ENCODE measurements around the gene HNF4A.

HNF4A gene

DNA sequence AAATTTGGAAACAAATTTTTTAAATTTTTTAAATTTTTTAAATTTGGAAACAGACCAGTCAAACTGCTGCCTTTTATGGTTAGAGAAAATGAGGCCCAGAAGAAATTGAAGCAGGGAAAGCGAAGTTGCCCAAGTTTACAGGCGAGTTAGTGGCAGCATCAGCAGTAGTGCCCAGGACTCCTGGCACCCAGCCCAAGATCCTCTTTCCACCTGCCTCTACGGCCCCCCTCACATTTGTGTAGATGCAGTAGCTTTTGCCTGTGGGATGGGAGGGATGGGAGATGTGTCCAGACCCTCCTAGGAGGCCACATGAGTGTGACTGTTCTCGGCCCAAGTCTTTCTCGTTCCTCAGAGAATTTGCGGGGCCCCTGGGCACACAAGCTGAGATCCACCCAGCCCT, 49.8 kb downstream of the HNF4A start:
- DNase-seq = no peak

DNA sequence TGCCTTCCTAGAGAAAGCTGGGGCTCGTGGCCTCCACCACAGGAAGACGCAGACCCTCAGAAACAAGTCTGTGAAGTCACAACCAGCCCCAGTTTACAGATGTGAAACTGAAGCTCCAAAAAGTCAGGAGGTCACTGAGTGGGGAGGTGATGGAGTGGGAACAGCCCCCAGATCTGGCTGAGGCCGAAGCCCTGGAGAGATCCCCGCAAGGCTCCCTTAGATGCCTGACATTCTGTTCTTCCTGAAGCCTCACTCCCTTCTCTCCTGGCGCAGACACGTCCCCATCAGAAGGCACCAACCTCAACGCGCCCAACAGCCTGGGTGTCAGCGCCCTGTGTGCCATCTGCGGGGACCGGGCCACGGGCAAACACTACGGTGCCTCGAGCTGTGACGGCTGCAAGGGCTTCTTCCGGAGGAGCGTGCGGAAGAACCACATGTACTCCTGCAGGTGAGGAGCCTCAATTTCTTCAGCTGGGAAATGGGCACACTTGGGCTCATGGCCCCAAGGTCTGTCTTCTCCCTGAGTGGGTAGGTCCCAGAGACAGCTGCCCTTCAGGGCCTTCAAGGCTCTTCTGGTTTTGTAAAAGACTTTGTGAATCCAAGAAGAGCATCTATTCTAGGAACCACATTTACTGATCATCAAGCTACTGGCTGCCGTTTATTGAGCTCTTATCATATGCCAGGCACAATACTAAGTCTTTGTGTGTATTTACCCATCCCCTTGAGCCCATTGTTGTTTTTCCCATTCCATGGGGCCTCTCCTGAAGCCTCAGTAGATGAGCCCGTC, 50.5 kb downstream of the HNF4A start:
- DNase-seq = no peak

DNA sequence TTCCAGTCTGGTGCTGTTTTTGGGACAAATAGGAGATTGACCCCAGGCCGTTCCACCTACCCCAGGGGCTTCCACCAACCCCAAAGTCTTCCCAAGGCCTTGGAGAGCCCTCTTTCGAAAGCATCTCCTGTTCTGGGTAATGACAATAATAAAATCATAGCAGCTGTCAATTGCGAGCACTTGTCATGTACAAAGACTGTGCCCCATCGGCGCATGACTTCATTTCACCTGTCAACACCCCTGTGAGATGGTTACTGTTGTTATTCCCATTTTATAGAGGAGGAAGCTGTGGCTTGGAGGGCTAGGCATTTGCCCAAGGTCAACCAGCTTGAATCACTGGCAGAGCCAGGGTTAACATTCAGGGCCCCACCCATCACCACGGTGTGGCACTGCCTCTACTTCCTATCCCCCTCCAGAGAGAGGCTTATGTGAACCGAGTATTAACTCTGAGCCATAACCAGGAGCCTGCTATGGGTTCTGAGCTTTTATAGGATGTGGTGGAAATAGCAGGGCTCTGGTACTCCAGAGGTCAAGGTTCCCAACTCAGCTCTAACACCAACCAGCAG, 51.2 kb downstream of the HNF4A start:
- no peak for DNase-seq

DNA sequence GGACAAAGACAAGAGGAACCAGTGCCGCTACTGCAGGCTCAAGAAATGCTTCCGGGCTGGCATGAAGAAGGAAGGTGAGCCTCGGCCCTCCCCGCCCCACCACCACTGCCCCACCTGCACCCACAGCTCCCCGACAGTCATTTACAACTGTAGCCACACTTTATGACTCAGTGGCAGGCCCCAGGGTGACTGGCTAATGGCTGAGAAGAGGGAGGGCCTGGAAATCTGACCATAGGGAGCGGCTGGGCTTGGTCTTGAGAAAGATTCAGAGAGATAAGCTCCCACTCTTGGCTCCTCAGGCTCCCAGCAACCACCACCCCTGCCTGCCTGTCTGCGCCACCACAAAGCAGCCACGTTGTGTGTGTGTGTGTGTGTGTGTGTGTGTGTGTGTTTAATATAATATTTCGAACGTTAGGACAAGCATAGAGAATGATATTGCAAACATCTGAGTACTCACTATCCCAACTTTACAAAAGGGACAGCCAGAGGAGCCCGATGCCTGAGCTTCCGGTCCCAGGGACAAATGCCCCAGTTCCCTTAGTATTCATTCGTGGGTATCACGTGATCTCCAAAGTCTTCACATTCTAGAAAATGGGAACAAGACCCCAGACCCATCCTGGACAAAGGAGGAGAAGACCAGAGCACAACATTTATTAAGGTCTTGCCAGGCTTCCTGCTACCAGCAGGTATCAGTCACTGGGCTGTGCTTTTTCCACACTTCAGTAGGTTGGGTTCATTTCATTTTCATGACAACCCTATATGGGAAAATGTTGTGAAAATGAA, 52.1 kb downstream of the HNF4A start:
- no peak for DNase-seq

DNA sequence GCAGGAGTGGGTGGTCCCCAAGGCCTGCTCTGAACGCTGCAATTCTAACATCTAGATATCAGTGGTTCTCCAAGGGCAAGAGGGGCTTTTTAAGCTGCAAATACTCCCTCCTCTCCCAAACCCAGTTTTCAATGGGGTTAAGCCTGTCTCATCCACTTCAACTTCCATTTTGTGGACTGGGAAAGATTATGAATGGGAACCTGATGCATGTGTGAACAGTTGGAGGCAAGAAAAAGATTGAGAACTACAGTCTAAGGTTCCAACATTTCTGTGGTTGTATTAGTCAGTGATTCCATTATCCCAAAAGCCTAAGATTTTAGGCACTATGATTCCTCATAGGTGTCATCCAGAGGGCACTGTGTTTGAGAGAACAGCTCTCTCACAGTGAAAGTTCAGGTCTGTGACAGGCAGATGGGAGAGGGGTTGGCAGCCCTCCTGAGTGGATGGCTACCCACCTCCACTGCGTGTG, 53.7 kb downstream of the HNF4A start:
- no peak for DNase-seq

GRCh38 chr20:44410583-44411019, 55.1 kb downstream of the HNF4A start:
- DNase-seq = no peak

DNA sequence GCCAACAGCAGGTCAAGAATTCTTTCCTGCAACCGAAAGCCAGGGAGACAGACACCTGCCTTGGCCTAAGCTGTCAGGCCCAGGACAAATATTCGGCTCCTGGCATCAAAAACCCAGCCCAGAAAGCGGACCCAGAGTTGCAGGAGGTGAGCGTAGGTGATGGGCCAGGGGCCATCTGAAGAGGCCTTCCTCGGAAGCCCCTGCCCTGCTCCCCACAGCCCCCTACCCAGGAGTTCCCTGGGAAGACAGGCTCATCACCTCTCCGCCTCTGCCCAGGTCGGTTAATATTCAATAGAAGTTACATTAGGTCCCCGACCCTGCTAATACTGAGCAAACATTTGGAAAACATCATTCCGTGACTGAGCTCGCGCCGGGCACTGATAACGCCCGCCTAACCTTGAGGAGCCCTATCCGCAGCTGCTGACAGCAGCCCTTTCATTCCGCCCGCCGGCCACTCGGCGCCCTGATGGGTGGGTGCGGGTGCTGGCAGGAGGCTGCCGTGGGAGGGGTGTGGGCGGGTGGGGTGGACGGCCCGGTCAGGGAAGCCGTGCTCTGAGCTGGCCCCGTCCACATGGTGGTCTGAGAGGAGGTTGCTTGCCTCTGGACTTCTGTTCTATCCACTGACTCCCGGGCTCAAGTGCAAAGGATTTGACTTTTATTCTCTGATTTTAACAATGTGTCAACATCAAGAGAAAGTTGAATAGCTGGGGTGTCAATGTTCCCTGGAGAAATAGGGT, 55.7 kb downstream of the HNF4A start:
- no peak for DNase-seq

GRCh38 chr20:44411757-44412401, 56.4 kb downstream of the HNF4A start:
- no peak for DNase-seq

- no peak for DNase-seq
These were observed 57.1 kb downstream of the HNF4A start for GRCh38 chr20:44412402-44413144.

DNA sequence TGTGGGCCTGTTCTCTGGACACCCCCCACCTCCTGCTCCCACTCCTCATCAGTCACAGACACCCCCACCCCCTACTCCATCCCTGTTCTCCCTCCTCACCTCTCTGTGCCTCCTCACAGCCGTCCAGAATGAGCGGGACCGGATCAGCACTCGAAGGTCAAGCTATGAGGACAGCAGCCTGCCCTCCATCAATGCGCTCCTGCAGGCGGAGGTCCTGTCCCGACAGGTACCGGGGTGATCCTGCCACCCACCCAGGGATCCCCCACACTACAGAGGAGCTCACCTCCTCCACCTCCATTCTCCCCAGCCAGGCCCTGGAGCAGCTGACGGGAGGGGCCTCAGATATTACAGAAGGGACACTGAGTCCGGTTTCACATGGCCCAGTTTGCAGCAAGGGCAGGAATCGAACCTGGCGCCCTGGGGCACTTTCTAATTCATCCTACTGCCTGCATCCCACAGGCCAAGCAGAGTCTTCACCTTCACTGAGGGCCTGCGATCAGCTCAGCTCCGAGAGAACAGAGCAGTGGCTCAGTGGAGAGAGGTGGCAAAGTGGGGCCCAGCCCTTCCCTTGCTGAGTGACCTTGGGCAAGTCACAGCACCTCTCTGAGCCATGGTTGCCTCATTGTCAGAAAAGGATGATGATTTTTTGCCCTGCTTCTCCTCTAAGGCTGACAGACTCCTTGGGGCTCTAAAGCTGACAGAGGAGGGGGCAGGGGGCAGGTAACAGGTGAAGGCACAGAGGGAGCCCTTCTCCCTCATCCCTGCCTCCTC, 58.3 kb downstream of the HNF4A start:
- no peak for DNase-seq

GRCh38 chr20:44414346-44414714, 58.8 kb downstream of the HNF4A start:
- DNase-seq = no peak

DNA sequence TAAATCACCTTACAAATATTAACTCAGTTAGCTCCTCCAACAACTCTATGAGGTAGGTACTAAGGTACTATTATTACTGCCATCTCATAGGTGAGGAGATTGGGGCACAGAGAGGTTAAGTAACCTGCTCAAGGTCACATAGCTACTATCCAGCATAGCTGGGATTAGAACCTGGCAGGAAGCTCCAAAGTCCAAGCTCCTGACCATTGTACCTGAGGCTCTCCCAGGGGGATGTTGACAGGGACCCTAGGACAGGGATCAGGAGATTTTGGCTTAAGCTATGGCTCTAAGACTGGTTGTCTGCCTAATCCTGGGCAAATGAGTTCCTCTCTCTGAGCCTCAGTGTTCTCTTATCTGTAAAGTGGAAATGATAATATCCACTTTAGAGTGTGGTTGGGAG, 59.3 kb downstream of the HNF4A start:
- no peak for DNase-seq

DNA sequence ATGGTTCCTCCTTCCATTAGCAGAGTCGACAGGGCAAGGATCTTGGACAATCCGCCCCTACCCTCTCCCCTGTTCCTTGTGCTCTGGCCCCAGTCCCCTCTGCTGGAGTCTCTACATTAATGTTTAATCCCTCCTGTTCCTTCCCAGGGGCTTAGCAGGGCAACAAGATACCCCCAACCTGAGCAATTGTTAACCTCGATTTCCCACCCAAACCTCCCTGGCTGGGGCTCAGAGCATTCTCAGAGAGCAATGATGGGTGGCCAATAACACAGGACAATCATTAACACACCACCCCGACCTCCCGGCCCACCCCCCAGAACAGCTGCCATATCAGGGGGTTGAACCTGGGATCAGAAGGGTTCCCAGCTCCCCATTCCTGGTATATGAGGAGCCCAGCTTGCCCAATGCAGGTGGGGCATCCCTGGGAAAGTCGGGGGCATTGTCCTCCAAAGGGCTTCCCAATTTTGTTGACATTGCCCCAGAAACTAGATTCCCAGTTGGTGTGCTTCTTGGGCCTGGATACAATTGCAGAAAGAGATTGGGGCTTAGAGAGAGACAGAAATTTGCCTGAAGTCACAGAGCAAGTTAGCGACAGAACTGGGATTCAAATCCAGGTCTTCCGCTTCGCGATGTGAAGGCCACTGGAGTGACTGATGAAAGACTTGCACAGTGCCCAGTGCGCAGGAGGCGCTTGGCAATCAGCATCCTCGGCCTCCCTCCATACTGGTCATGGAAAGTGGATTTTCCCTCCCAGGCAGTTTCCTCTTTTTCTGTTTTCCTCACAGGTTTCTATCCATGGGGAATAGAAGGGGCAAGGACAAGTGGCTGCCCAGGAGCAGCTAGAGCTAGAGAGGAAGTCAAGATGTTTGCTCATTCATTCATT, 60.6 kb downstream of the HNF4A start:
- DNase-seq = no peak

DNA sequence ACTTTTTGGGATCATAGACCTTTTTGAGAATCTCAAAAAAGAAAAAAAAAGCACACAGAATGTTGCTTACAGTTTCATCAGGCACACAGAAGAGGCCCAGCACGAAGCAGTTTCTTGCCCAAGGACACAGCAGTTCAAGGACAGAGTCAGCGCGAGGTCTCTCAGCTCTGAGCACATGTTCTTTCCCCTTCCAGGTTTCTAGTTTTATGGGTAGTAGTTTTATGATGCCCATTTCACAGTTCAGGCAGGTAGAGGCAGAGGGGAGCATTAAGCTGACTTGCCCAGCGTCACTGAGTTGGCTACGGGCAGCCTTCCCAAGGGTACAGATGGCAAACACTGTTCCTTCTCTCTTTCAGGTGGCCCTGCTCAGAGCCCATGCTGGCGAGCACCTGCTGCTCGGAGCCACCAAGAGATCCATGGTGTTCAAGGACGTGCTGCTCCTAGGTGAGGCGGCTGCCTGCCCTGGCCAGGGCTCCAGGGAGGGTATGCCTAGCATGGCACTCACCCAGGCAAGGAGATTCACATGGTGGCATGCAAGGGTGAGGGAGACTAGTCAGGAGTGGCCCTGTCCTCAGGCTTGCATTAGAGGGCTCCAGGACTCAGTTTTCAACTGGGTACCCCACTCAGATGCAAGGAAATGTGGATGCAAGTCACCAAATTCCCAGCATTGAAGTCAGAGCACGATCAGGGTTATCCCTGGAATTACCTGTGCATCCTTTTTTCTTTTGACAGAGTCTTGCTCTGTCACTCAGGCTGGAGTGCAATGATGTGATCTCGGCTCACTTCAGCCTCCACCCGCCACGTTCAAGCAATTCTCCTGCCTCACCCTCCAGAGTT, 62.8 kb downstream of the HNF4A start:
- DNase-seq = no peak

DNA sequence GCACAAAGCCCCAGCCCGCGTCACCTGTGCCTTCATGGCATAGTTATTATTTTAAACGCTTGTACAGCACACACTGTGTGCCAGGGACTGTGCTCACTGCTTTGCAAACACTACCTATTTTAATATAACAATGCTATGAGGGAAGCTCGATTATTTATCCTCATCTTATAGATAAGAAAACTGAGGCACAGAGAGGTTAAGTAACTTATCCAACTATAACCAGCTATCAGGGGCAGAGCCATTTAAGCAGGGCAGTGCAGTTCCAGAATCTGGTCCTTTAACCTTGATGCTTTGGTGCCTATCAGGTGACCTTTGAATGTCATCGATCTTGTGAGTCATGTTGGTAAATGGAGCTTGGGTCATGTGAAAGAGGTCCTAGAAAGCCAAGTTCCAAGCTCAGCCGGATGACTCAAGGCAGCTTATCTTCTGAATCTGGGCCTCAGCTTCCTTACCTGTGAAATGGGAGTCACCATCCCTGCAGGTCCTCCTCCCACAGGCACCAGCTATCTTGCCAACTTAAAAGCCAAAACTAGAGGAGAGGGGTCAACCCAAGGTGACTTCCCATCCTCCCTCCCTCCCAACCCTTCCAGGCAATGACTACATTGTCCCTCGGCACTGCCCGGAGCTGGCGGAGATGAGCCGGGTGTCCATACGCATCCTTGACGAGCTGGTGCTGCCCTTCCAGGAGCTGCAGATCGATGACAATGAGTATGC, 63.8 kb downstream of the HNF4A start:
- DNase-seq = no peak

GRCh38 chr20:44420497-44420896, 65.0 kb downstream of the HNF4A start:
- DNase-seq = no peak

GRCh38 chr20:44422083-44422482, 66.6 kb downstream of the HNF4A start:
- no peak for DNase-seq

Data from anterior cingulate cortex (tissue), 58 donors.